NCI-H1092 (cell line): ENCODE measurements around the gene PSMD3.

Source experiments
- DNase-seq: peaks from one replicate; lab custom pipeline; 2025; lab: John Stamatoyannopoulos, UW

PSMD3 gene

DNA sequence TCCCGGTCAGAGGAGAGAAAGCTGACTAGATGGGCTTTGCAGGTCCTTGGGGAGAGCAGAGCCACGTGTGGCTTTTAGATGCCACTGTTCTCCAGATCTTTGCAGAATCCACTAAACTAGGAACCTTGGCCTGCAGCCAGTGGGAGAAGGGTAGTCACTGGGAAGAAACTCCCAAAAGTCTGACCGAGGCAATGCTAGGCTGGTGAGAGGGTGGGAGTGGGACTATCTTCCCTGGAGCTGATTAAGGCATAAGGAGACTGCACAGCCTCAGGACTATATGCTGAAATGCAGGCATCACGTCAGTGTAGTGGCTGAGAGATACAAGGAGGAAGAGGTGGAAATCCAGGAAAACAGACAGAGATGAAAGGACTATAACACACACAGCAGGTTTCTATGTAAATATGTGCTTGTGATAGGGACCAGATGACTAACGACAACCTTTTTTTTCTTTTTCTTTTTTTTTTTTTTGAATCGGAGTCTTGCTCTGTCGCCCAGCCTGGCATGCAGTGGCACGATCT lies 20.0 kb upstream of the PSMD3 start:
- no peak for DNase-seq

DNA sequence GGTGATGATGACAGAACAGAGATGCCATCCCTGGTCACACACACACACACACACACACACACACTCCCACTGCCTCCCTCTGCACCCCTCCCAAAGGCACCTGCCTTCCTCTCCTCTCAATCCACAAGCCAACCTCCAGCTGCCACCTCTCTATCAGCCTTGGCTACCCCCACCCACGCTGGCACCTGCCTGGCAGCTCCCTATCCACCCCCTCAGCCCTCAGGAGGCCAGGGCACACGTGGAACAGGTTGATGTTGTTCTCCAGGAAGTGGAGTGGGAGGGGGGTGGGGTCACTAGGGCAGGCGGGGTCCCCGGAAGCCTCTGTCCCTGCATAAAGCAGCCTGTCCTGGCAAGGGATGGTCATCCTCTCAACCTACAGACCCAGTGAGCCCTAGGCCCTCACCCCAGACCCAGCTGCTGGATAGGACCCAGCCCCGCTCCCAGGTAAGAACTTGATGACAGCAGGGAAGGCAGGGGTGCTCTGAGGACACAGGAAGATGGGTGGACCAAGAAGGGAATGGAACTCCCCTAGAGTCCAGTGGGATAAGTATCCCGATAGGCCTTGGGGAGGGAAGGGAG lies 17.9 kb upstream of the PSMD3 start, which contains the start of gene GSDMA:
Gene GSDMA (plus strand): TSS at position 363 of the 579 bp plus-strand sequence. CDS start 2,684 bp downstream, outside the sequence.
- DNase-seq = no peak

GRCh38 chr17:39963829-39964228 lies 16.8 kb upstream of the PSMD3 start:
- DNase-seq = no peak

DNA sequence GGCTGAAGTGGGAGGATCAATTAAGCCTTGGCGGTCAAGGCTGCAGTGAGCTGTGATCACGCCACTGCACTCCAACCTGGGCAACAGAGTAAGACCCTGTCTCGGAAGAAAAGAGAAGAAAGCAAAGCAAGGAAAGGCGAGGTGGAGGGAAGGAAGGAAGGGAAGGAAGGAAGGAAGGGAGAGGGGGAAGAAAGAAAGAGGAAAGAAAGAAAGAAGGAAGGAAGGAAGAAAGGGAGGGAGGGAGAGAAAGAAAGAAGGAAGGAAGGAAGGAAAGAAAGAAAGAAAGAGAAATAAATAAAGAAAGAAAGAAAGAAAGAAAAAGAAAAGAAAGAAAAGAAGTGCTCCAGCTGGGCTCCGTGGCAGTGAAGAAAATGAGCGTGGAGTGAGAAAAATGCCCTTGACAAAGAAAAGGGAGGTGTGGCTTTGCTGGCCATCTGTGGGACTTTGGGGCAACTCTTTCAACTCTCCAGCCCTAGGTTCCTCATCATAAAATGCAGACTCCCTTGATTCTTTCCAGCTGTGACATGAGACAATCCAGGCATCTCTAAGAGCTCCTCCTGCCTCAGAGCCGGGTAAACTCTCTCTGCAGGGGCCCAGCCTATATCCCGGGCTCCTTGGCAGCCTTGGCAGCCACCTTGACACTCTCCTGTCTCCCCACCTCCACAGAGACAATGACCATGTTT lies 15.4 kb upstream of the PSMD3 start:
- no peak for DNase-seq

GRCh38 chr17:39966771-39967170 lies 13.8 kb upstream of the PSMD3 start:
- no peak for DNase-seq

GRCh38 chr17:39968761-39969160 lies 11.8 kb upstream of the PSMD3 start:
- DNase-seq = no peak

GRCh38 chr17:39969375-39969774 lies 11.2 kb upstream of the PSMD3 start:
- no peak for DNase-seq

DNA sequence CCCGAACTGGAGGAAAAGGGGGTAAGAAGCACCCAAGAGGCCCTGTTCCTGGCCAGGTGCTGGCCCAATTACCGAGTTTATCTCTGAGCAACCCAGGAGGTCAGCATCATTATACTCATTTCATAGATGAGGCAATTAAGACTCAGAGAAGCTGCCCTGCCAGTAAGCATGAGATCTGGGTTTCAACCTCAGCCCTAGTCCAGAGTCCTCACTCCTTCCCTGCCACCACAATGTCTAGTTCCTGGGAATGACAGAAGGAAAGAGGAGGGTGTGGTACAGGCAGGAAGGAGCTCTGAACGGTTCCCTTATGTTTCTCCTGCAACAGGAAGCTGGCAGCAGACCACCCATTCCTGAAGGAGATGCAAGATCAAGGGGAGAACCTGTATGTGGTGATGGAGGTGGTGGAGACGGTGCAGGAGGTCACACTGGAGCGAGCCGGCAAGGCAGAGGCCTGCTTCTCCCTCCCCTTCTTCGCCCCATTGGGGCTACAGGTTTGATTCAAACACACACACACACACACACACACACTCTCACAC lies 10.4 kb upstream of the PSMD3 start:
- DNase-seq = no peak

- no peak for DNase-seq
These were observed 9.5 kb upstream of the PSMD3 start for GRCh38 chr17:39971076-39971603.

GRCh38 chr17:39972271-39972670 lies 8.3 kb upstream of the PSMD3 start:
- DNase-seq = no peak

- DNase-seq = no peak
These were observed 7.1 kb upstream of the PSMD3 start for GRCh38 chr17:39973496-39973895.

DNA sequence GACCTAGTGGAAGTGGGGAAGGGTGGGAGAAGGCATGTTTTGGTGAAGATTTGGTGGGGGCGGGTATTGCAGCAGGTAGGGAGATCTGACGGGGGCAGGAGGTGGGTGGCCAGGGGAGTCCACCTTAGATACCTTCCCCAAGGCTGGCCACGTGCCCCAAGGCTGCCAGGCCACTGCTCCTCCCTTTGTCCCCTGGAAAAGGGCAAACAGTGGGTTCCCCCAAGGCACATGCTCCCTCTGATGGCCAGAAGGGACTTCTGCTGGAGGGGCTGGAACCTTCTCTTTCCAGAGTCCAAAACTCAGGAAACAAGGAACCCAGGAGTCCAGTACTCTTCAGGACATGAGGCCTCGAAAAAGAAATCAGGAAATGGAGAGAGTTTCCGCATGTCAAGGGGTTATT lies 6.2 kb upstream of the PSMD3 start:
- DNase-seq = no peak

DNA sequence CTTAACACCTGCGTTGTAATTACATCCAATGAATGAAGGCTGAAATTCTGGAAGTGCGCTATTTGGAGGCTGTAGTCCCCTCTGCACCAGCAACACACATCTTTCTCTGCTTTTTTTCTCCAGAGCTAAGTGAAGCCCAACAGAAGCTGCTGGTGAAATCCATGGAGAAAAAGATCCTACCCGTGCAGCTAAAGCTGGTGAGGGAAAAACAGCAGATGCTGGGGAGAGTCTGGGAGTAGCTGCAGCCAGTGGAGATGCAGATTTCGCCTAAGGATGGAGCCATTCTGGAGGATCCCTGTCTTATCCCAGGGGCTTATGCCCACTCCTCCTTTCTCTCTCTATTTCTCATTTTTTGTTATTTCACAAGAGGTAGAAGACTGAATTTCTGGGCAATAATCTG lies 4.8 kb upstream of the PSMD3 start:
- no peak for DNase-seq

DNA sequence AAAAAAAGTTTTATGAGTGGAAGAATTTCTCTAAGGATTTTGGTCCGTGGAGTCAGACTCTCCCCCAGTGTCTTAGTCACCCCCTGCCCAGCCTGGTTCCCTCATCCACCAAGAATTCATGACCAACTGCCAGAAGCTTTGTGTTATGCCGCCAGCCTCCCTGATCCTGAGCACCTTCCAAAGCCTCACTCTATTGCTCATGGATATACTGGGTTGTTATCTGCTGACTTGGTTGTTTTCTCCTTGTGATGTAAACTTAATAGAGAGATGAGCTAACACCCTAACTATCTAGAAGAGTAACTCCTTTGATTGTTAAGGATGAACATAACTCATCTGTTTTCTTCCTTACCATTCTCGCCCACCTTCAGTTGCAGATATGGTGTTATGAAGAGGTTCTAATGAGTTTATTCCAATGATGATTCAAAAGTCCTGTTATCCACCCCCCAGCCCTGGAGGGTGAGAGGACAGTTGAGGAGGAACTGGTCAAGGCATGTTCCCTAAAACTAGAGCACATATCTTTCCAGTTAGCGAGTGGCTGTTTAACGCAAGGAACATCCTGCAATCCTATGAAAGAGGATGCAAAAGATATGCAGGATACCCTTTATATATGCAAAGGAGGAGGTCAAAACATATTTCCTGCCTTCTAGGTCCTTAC lies 1.5 kb upstream of the PSMD3 start:
- no peak for DNase-seq

DNA sequence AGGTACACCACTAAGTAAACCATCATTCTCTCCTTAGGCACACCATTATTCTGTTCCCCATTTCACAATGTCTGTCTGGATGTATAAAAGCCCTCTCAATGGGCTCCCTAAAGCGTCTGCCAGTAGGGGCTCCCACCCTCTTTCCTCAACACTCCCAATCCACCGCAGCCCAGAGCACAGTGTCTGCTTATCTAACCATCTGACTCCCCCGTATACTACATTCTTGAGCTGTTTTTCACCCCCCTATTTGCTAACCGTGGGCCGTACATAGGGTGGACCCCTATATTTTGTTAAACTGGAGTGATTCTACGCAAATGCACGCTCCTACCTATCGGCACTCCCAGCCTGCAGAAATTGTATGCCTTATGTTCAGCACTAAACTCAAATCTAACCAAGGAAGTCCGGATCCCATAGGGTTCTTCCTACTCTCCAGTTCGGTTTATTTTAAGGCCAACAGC lies 685 bp upstream of the PSMD3 start:
- no peak for DNase-seq

DNA sequence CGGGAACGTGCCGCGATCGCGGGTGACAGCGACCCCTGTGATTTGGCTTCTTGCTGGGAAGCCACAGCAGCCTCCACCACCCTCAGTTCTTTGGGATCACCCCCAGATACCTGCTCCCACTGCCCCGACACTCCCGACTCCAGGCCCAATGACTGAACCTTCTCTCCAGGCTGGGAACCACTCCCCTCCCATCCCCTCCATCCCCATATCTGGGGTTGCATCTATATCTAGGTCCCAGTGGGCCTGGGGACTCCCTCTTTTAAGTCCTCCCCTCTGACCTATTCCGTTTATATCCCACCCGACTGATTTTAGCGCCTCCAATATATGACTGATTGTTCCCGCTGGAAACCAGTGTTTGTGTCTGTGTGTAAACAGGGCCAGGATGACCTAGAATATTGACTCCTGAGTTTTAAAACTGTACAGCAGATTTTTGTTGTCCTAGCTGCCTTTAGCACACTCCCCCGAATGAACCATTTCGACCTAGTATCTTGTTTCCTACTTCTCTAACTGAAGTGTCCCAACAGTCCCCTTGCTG lies 667 bp downstream of the PSMD3 start:
- DNase-seq = no peak

- DNase-seq = no peak
These were observed 1.3 kb downstream of the PSMD3 start for GRCh38 chr17:39981766-39982375.

DNA sequence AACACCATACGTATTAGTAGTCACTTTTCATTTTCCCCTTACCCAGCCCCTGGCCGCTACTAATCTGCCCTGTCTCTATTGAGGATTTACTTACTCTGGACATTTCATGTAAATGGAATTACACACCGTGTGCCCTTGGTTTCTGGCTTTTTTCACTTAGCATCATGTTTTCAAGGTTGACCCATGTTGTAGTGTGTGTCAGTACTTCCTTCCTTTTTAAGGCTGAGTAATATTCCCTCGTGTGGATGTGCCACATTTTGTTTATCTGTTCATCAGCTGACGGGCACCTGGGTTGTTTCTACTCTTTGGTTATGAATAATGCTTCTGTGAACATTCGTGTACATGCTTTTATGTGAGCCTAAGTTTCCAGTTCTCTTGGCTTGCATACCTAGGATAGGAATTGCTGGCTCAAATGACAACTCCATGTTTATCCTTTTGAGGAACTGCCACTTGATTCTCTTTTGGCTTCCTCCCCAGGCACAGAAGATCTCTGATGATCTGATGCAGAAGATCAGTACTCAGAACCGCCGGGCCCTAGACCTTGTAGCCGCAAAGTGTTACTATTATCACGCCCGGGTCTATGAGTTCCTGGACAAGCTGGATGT lies 7.7 kb downstream of the PSMD3 start:
- no peak for DNase-seq

DNA sequence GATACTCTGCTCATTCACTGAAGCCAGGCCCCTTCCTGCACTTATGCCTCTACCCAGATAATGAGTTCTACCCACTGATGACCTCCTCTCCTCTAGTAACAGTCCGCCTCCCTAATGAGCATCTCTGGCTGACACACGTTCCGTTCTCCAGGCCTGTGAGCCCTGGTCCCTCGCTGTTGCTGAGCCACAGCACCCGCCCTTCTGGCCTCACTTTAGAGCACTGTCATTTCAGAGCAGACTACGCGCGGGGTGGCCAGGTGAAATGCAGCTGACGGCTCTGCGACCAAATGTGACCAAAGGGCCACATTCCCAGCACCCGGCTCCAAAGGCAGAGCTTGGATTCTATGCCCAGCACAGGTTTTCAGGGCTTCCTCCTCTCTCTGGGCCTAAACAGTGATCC lies 13.8 kb downstream of the PSMD3 start:
- DNase-seq = no peak

DNA sequence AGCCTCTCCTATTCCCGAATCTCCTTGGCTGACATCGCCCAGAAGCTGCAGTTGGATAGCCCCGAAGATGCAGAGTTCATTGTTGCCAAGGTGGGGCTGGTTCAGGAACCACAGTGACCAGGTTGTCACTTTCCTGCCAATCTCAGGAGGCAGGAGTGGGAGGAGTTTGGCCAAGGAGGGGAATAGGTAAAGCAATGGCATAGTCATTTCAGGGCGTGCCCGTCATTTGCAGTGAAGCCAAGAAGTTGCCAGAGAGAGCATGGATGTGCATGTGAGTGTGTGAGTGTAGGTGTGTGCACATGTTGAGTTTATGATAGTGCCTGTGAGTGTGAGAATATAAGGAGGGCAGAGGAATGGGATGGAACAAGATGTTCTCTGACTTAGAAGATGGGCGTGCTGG lies 14.8 kb downstream of the PSMD3 start:
- DNase-seq = no peak

- DNase-seq = no peak
These were observed 15.6 kb downstream of the PSMD3 start for GRCh38 chr17:39996162-39996561.
